ENCODE data around the gene MAD1L1. TPM values are rescaled to one million over a fixed set of nuclear protein-coding genes. Genes with fewer than 3 reads are reported as not detected.

The MAD1L1 gene
- total and polyA plus RNA-seq, 3 donors from 2014 or later, result 63.1 to 149 (median 94.6) TPM

- Histone ChIP-seq H3K27me3 (no peaks in the 10 kb centered on the region), H3K9me3 (no peaks in the 10 kb centered on the region), H3K36me3 (ENCODE audit: low read depth, missing control alignments) (no peaks in the 10 kb centered on the region), H3K4me1 (peaks cover 6% of the 10 kb centered on the region), H3K4me3 (no peak overlapping the region), H3K27ac (no peak overlapping the region)
- DNase-seq, result peak; percentile 72
- no peak for TF ChIP-seq CTCF (IDR thresholded peaks at IDR 0.05)
- no peak for TF ChIP-seq POLR2A (IDR thresholded peaks at IDR 0.05)
- intact Hi-C loops (cut with DNase I; ENCODE audit: low total_unique reads), result no loop called here
- WGBS, 2 donors, result 79 to 88% methylated on average over 13 to 18 of the region's 18 CpGs
Observed at GRCh38 chr7:1910827-1911226, 321.9 kb downstream of the MAD1L1 start.

- Histone ChIP-seq H3K4me3 (no peak overlapping the region), H3K27me3 (no peaks in the 10 kb centered on the region), H3K27ac (no peak overlapping the region), H3K9me3 (no peaks in the 10 kb centered on the region), H3K36me3 (ENCODE audit: low read depth, missing control alignments) (no peaks in the 10 kb centered on the region), H3K4me1 (peaks cover 6% of the 10 kb centered on the region)
- 87 to 89% methylated on average over 20 to 23 of the region's 26 CpGs for WGBS, 2 donors
- no peak for DNase-seq
- TF ChIP-seq CTCF (IDR thresholded peaks at IDR 0.05) (no peak), POLR2A (IDR thresholded peaks at IDR 0.05) (no peak)
- intact Hi-C loops (cut with DNase I; ENCODE audit: low total_unique reads), result no loop called here
Observed at GRCh38 chr7:1910081-1910685, 322.6 kb downstream of the MAD1L1 start.

GRCh38 chr7:1909476-1909875, 323.3 kb downstream of the MAD1L1 start:
- no peak for TF ChIP-seq CTCF (IDR thresholded peaks at IDR 0.05)
- no peak for TF ChIP-seq POLR2A (IDR thresholded peaks at IDR 0.05)
- DNase-seq, result no peak
- WGBS, 2 donors, result 88 to 97% methylated on average over 7 to 15 of the region's 15 CpGs

GRCh38 chr7:1908823-1909420, 323.8 kb downstream of the MAD1L1 start:
- no peaks in the 10 kb centered on the region for H3K36me3 ChIP-seq (ENCODE audit: low read depth, missing control alignments)
- TF ChIP-seq POLR2A (IDR thresholded peaks at IDR 0.05), result no peak

More at GRCh38 chr7:1909476-1909875, 323.3 kb downstream of the MAD1L1 start:
- no peaks in the 10 kb centered on the region for H3K36me3 ChIP-seq (ENCODE audit: low read depth, missing control alignments)
- H3K27me3 ChIP-seq, result no peaks in the 10 kb centered on the region
- H3K9me3 ChIP-seq, result no peaks in the 10 kb centered on the region
- intact Hi-C loops (cut with DNase I; ENCODE audit: low total_unique reads), result no loop called here
- H3K27ac ChIP-seq, result no peak overlapping the region
- H3K4me3 ChIP-seq, result no peak overlapping the region
- H3K4me1 ChIP-seq, result peaks cover 6% of the 10 kb centered on the region

GRCh38 chr7:1907751-1908365, 324.9 kb downstream of the MAD1L1 start:
- intact Hi-C loops (cut with DNase I; ENCODE audit: low total_unique reads), result no loop called here
- no peak for TF ChIP-seq POLR2A (IDR thresholded peaks at IDR 0.05)
- TF ChIP-seq CTCF (IDR thresholded peaks at IDR 0.05), result no peak
- H3K36me3 ChIP-seq (ENCODE audit: low read depth, missing control alignments), result no peaks in the 10 kb centered on the region
- DNase-seq, result no peak
- no peaks in the 10 kb centered on the region for H3K27me3 ChIP-seq
- no peaks in the 10 kb centered on the region for H3K9me3 ChIP-seq
- WGBS, 2 donors, result 95 to 96% methylated on average over 14 to 22 of the region's 22 CpGs
- no peaks in the 10 kb centered on the region for H3K4me1 ChIP-seq
- H3K4me3 ChIP-seq, result no peak overlapping the region
- no peak overlapping the region for H3K27ac ChIP-seq

More at GRCh38 chr7:1908823-1909420, 323.8 kb downstream of the MAD1L1 start:
- Histone ChIP-seq H3K27me3 (no peaks in the 10 kb centered on the region), H3K4me1 (peaks cover 2% of the 10 kb centered on the region), H3K9me3 (no peaks in the 10 kb centered on the region), H3K27ac (no peak overlapping the region), H3K4me3 (no peak overlapping the region)
- WGBS, 2 donors, result 88 to 92% methylated on average over 14 to 24 of the region's 24 CpGs
- intact Hi-C loops (cut with DNase I; ENCODE audit: low total_unique reads), result no loop called here
- no peak for DNase-seq
